G401.6 (cell line): Measurements from ENCODE around the gene ACADSB.
A peak's percentile ranks its signal among the peaks of the same experiment; 100 is the strongest.

Experiments
- FAIRE-seq: peaks from 2 replicates; lab custom pipeline; 2012; peaks lifted over from hg19 to GRCh38; lab: Jason Lieb, UNC

ACADSB gene

GRCh38 chr10:123004298-123004697, 4.5 kb upstream of the ACADSB start:
- FAIRE-seq, result no peak

- FAIRE-seq, result peak; percentile 15
Observed at GRCh38 chr10:123007558-123008354, 1.1 kb upstream of the ACADSB start.

GRCh38 chr10:123009105-123009820, 457 bp downstream of the ACADSB start:
- FAIRE-seq, result no peak

GRCh38 chr10:123011987-123012386, 3.2 kb downstream of the ACADSB start:
- no peak for FAIRE-seq

- no peak for FAIRE-seq
Observed at GRCh38 chr10:123013456-123014419, 4.9 kb downstream of the ACADSB start.

GRCh38 chr10:123014772-123015171, 6.0 kb downstream of the ACADSB start:
- FAIRE-seq, result no peak

GRCh38 chr10:123016228-123016627, 7.4 kb downstream of the ACADSB start:
- FAIRE-seq, result no peak

GRCh38 chr10:123017421-123018165, 8.8 kb downstream of the ACADSB start:
- FAIRE-seq, result no peak

- no peak for FAIRE-seq
Observed at GRCh38 chr10:123018531-123018930, 9.7 kb downstream of the ACADSB start.

- FAIRE-seq, result no peak
Observed at GRCh38 chr10:123019264-123019663, 10.5 kb downstream of the ACADSB start.

GRCh38 chr10:123019941-123020703, 11.3 kb downstream of the ACADSB start:
- no peak for FAIRE-seq

GRCh38 chr10:123021517-123021916, 12.7 kb downstream of the ACADSB start:
- no peak for FAIRE-seq

GRCh38 chr10:123024540-123024939, 15.7 kb downstream of the ACADSB start:
- FAIRE-seq, result no peak

GRCh38 chr10:123026302-123026701, 17.5 kb downstream of the ACADSB start:
- no peak for FAIRE-seq

GRCh38 chr10:123027861-123028260, 19.1 kb downstream of the ACADSB start:
- FAIRE-seq, result no peak

GRCh38 chr10:123031124-123031523, 22.3 kb downstream of the ACADSB start:
- FAIRE-seq, result no peak

- FAIRE-seq, result no peak
Observed at GRCh38 chr10:123034332-123034731, 25.5 kb downstream of the ACADSB start.

GRCh38 chr10:123035467-123036086, 26.8 kb downstream of the ACADSB start:
- FAIRE-seq, result no peak

GRCh38 chr10:123038782-123039631, 30.2 kb downstream of the ACADSB start:
- no peak for FAIRE-seq

GRCh38 chr10:123039632-123039930, 30.8 kb downstream of the ACADSB start:
- no peak for FAIRE-seq
